HepG2 (cell line): ENCODE measurements around the gene CEP164. TPM values are rescaled to one million over a fixed set of nuclear protein-coding genes. Genes with fewer than 3 reads are reported as not detected.

ENCODE experiments used
- FOXM1 ChIP-seq: sonication (generic); formaldehyde crosslinking; IDR thresholded peaks from 2 replicates; pipeline ENCODE4 v1.5.0; 2020; ENCODE audit warnings: missing genetic modification reagents
- MAFG ChIP-seq: sonication (generic); formaldehyde crosslinking; IDR thresholded peaks from 2 replicates; pipeline ENCODE4 v1.5.1; 2020; ENCODE audit warnings: mild to moderate bottlenecking, missing genetic modification reagents
- MED13 ChIP-seq: sonication (generic); formaldehyde crosslinking; IDR thresholded peaks from 2 replicates; pipeline ENCODE4 v1.5.0; 2020; ENCODE audit warnings: missing genetic modification reagents
- NR3C1 ChIP-seq: sonication (generic); formaldehyde crosslinking; IDR thresholded peaks from 2 replicates; pipeline ENCODE4 v1.4.0; 2020; ENCODE audit warnings: missing genetic modification reagents
- PAF1 ChIP-seq: IDR thresholded peaks from 2 replicates; pipeline ENCODE4 v1.6.1; 2016; ENCODE audit warnings: missing genetic modification reagents, missing compliant biosample characterization
- RARA ChIP-seq: IDR thresholded peaks from 2 replicates; pipeline ENCODE4 v1.6.1; 2016; ENCODE audit warnings: missing genetic modification reagents, missing compliant biosample characterization
- RXRA ChIP-seq: sonication (generic); formaldehyde crosslinking; IDR thresholded peaks from 2 replicates; pipeline ENCODE4 v1.5.1; 2020; ENCODE audit warnings: missing genetic modification reagents
- SAP130 ChIP-seq: IDR thresholded peaks from 2 replicates; pipeline ENCODE4 v1.6.1; 2016; ENCODE audit warnings: low read depth
- ZMYM3 ChIP-seq: sonication (generic); formaldehyde crosslinking; IDR thresholded peaks from 2 replicates; pipeline ENCODE4 v1.5.1; 2020; ENCODE audit warnings: mild to moderate bottlenecking, missing genetic modification reagents
- ZMYM4 ChIP-seq: sonication (generic); formaldehyde crosslinking; IDR thresholded peaks from 2 replicates; pipeline ENCODE4 v1.8.1; 2023; ENCODE audit warnings: mild to moderate bottlenecking, missing genetic modification reagents
- ZNF317 ChIP-seq: sonication (generic); formaldehyde crosslinking; IDR thresholded peaks from 2 replicates; pipeline ENCODE4 v1.5.0; 2020; ENCODE audit warnings: mild to moderate bottlenecking, missing genetic modification reagents
- ZNF33A ChIP-seq: sonication (generic); formaldehyde crosslinking; IDR thresholded peaks from 2 replicates; pipeline ENCODE4 v1.5.1; 2020; ENCODE audit warnings: missing genetic modification reagents, mild to moderate bottlenecking, moderate library complexity, borderline replicate concordance
- polyA plus RNA-seq, 8 experiments: library from polyadenylated mRNA; depleted of rRNA in 3 of 8; stranded (reverse) in 7 of 8; unstranded in 1 of 8; fragments of >200 nt; fragmentation: Illumina TruSeq in 4 of 8; extraction: Trizol in 4 of 8; gene quantifications; 2 replicates each; pipeline versions ENCODE4 v1.2.1 to v1.2.3, GENCODE V29; 2011 to 2016; ENCODE audit warnings: low read depth in 4 of 8, missing spikeins in 1 of 8, mixed read lengths in 1 of 8; ENCODE audit not compliant: insufficient read depth in 1 of 8
- total RNA-seq, 5 experiments: library from RNA; depleted of rRNA; stranded (reverse); fragments of >200 nt; fragmentation: Illumina TruSeq; extraction: Trizol; gene quantifications; 2 replicates each; pipeline ENCODE4 v1.2.3, GENCODE V29; 2016; ENCODE audit warnings: low read depth in 1 of 5
- TF ChIP-seq, protein P1 (sequence below): sonication (generic); formaldehyde crosslinking; IDR thresholded peaks from 2 replicates; pipeline ENCODE4 v1.5.1; 2020; ENCODE audit warnings: mild to moderate bottlenecking, moderate library complexity, missing genetic modification reagents
- TF ChIP-seq, protein P2 (sequence below): IDR thresholded peaks from 2 replicates; pipeline ENCODE4 v1.6.1; 2012; ENCODE audit warnings: inconsistent platforms
- TF ChIP-seq, protein P3 (sequence below): IDR thresholded peaks from 2 replicates; pipeline ENCODE4 v1.4.0; 2020; ENCODE audit warnings: mild to moderate bottlenecking, missing genetic modification reagents
- TF ChIP-seq, protein P4 (sequence below): sonication (generic); formaldehyde crosslinking; IDR thresholded peaks from 2 replicates; pipeline ENCODE4 v1.8.1; 2023; ENCODE audit warnings: missing genetic modification reagents, mild to moderate bottlenecking, borderline replicate concordance
- TF ChIP-seq, protein P5 (sequence below): sonication (generic); formaldehyde crosslinking; IDR thresholded peaks from 2 replicates; pipeline ENCODE4 v1.5.0; 2020; ENCODE audit warnings: missing genetic modification reagents
- TF ChIP-seq, protein P6 (sequence below): sonication (generic); formaldehyde crosslinking; IDR thresholded peaks from 2 replicates; pipeline ENCODE4 v1.4.0; 2020; ENCODE audit warnings: missing genetic modification reagents, mild to moderate bottlenecking, borderline replicate concordance

The CEP164 gene
- total and polyA plus RNA-seq, 2 of the 13 experiments (the other 11 are each of a cell fraction or from before 2014, with no cell fraction given): 11.4 to 15.2 TPM

DNA sequence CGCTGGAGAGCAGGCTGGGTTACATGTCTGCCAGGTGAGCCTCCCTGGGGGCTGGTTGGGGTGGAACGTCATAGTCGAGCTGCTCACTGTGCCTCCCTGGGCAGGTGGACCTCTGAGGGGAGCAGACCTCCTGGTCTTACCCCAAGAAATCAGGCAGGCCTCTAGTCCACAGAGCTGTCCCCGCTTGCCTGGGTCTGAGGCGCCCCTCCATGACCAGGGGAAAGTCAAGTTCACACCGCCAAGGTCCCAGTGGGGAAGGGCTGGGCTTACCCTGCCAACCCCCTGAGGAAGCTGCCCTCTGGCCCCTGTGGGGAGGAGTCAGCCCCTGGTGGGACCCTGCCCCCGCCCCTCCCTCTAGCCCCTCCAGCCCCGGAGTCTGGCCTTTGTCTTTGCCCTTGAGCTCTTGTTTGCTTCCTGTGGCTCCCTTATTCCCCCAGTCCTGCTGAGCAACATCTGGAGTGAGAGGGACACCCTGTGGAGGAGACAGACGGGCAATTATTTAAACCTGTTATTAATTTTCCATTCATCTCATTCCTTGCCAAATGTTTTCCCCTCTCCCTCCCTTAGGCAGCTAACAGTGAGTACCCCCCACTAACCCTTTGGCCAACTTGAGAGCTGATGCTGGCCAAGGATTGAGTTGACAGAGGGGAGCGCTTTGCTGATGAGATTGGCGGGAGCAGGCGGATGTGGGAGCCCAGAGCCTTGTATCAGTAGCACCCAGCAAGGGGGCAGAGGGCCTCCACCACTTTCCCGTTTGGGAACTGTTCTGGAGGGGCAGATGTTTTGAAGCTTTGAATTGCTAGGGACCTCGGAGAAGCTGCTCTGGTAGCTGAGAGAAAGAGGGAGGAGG, 83.4 kb downstream of the CEP164 start (continued):
- TF ChIP-seq, protein P1, sequence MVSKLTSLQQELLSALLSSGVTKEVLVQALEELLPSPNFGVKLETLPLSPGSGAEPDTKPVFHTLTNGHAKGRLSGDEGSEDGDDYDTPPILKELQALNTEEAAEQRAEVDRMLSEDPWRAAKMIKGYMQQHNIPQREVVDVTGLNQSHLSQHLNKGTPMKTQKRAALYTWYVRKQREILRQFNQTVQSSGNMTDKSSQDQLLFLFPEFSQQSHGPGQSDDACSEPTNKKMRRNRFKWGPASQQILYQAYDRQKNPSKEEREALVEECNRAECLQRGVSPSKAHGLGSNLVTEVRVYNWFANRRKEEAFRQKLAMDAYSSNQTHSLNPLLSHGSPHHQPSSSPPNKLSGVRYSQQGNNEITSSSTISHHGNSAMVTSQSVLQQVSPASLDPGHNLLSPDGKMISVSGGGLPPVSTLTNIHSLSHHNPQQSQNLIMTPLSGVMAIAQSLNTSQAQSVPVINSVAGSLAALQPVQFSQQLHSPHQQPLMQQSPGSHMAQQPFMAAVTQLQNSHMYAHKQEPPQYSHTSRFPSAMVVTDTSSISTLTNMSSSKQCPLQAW (CRISPR knock-in tag): peak; percentile 62; the same call in 1 of the 2 replicates
- TF ChIP-seq SAP130 (peak; percentile 33), ZMYM4 (CRISPR knock-in tag) (peak; percentile 75), FOXM1 (CRISPR knock-in tag) (no peak), ZNF33A (CRISPR knock-in tag) (no peak), RARA (CRISPR knock-in tag) (peak; percentile 81), ZMYM3 (CRISPR knock-in tag) (peak; percentile 17; the same call in 1 of the 2 replicates), RXRA (CRISPR knock-in tag) (peak; percentile 66; the same call in 1 of the 2 replicates), NR3C1 (CRISPR knock-in tag) (no peak), ZNF317 (CRISPR knock-in tag) (peak; percentile 49; the same call in 1 of the 2 replicates), MED13 (no peak), PAF1 (CRISPR knock-in tag) (no peak), MAFG (no peak)
- TF ChIP-seq, protein P2, sequence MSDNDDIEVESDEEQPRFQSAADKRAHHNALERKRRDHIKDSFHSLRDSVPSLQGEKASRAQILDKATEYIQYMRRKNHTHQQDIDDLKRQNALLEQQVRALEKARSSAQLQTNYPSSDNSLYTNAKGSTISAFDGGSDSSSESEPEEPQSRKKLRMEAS: no peak
- TF ChIP-seq, protein P3, sequence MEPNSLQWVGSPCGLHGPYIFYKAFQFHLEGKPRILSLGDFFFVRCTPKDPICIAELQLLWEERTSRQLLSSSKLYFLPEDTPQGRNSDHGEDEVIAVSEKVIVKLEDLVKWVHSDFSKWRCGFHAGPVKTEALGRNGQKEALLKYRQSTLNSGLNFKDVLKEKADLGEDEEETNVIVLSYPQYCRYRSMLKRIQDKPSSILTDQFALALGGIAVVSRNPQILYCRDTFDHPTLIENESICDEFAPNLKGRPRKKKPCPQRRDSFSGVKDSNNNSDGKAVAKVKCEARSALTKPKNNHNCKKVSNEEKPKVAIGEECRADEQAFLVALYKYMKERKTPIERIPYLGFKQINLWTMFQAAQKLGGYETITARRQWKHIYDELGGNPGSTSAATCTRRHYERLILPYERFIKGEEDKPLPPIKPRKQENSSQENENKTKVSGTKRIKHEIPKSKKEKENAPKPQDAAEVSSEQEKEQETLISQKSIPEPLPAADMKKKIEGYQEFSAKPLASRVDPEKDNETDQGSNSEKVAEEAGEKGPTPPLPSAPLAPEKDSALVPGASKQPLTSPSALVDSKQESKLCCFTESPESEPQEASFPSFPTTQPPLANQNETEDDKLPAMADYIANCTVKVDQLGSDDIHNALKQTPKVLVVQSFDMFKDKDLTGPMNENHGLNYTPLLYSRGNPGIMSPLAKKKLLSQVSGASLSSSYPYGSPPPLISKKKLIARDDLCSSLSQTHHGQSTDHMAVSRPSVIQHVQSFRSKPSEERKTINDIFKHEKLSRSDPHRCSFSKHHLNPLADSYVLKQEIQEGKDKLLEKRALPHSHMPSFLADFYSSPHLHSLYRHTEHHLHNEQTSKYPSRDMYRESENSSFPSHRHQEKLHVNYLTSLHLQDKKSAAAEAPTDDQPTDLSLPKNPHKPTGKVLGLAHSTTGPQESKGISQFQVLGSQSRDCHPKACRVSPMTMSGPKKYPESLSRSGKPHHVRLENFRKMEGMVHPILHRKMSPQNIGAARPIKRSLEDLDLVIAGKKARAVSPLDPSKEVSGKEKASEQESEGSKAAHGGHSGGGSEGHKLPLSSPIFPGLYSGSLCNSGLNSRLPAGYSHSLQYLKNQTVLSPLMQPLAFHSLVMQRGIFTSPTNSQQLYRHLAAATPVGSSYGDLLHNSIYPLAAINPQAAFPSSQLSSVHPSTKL (CRISPR knock-in tag): peak; percentile 27; the same call in 1 of the 2 replicates
- TF ChIP-seq, protein P4, sequence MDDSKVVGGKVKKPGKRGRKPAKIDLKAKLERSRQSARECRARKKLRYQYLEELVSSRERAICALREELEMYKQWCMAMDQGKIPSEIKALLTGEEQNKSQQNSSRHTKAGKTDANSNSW (CRISPR knock-in tag): no peak
- TF ChIP-seq, protein P5, sequence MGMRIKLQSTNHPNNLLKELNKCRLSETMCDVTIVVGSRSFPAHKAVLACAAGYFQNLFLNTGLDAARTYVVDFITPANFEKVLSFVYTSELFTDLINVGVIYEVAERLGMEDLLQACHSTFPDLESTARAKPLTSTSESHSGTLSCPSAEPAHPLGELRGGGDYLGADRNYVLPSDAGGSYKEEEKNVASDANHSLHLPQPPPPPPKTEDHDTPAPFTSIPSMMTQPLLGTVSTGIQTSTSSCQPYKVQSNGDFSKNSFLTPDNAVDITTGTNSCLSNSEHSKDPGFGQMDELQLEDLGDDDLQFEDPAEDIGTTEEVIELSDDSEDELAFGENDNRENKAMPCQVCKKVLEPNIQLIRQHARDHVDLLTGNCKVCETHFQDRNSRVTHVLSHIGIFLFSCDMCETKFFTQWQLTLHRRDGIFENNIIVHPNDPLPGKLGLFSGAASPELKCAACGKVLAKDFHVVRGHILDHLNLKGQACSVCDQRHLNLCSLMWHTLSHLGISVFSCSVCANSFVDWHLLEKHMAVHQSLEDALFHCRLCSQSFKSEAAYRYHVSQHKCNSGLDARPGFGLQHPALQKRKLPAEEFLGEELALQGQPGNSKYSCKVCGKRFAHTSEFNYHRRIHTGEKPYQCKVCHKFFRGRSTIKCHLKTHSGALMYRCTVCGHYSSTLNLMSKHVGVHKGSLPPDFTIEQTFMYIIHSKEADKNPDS (CRISPR knock-in tag): 0 out of 2 replicates have a peak, but pooled peaks have one; percentile 61
- TF ChIP-seq, protein P6, sequence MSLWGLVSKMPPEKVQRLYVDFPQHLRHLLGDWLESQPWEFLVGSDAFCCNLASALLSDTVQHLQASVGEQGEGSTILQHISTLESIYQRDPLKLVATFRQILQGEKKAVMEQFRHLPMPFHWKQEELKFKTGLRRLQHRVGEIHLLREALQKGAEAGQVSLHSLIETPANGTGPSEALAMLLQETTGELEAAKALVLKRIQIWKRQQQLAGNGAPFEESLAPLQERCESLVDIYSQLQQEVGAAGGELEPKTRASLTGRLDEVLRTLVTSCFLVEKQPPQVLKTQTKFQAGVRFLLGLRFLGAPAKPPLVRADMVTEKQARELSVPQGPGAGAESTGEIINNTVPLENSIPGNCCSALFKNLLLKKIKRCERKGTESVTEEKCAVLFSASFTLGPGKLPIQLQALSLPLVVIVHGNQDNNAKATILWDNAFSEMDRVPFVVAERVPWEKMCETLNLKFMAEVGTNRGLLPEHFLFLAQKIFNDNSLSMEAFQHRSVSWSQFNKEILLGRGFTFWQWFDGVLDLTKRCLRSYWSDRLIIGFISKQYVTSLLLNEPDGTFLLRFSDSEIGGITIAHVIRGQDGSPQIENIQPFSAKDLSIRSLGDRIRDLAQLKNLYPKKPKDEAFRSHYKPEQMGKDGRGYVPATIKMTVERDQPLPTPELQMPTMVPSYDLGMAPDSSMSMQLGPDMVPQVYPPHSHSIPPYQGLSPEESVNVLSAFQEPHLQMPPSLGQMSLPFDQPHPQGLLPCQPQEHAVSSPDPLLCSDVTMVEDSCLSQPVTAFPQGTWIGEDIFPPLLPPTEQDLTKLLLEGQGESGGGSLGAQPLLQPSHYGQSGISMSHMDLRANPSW: no peak
